RWPE1 (cell line): Measurements from ENCODE around the gene ANP32E.
A peak's percentile ranks its signal among the peaks of the same experiment; 100 is the strongest.
"Not testable (repeated sequence)": the region's sequence is repeated elsewhere in the genome, so short reads cannot be mapped to it uniquely, and the experiment has no call there.

Experiments used
- CTCF ChIA-PET: fragments of 350-600 bp; sonication (Branson Sonifier 250); formaldehyde crosslinking; extraction: SDS; loops from one replicate; lab custom pipeline; 2021; lab: Yijun Ruan, JAX
- POLR2A ChIA-PET: fragments of 400-600 bp; formaldehyde crosslinking; extraction: SDS; loops from one replicate; lab custom pipeline; 2020; ENCODE audit warnings: antibody characterized with exemption; ENCODE audit not compliant: low non-redundant PET; lab: Yijun Ruan, JAX
- DNase-seq: peaks from one replicate; pipeline ENCODE4 v3.0.0; 2012; ENCODE audit warnings: low spot score
- H3K27ac ChIP-seq: fragments of 450-650 bp; 2 replicates; pipeline ENCODE4 v1.5.1; 2017
- CTCF ChIP-seq: fragments of 450-650 bp; conservative IDR thresholded peaks from 2 replicates; pipeline ENCODE4 v1.5.1; 2017; ENCODE audit warnings: low read depth, mild to moderate bottlenecking

ANP32E gene

GRCh38 chr1:150257624-150258585, 22.0 kb upstream of the ANP32E start, which contains the start of gene CA14:
Gene CA14 (plus strand): TSS chr1:150257774. CDS start chr1:150258129, 355 bp downstream.
- no peak for DNase-seq
- no peak for TF ChIP-seq CTCF
- peak within 1 kb of the TSS; percentile 16; the same call in 1 of the 2 replicates for H3K27ac ChIP-seq
- ChIA-PET POLR2A (no interaction called here), CTCF (interaction anchor here (0.5 to 1.0 kb wide), 2 partner anchors 11 to 24 kb away, joined by 3 to 5 read pairs; no protein-coding TSS in a partner anchor)

GRCh38 chr1:150256554-150257341, 20.8 kb upstream of the ANP32E start:
- CTCF ChIA-PET, result interaction anchor here (0.7 to 2.7 kb wide), 6 partner anchors 11 to 50 kb away, joined by 3 to 21 read pairs (median 4); partner anchors contain the start of gene CIART
- no peak for DNase-seq
- POLR2A ChIA-PET, result no interaction called here
- no peak for TF ChIP-seq CTCF
- H3K27ac ChIP-seq, result peak overlapping the region; percentile 16; the same call in 1 of the 2 replicates

- CTCF ChIA-PET, result interaction anchor here (0.7 to 2.7 kb wide), 6 partner anchors 11 to 51 kb away, joined by 3 to 21 read pairs (median 4); partner anchors contain the start of gene CIART
- POLR2A ChIA-PET, result no interaction called here
- H3K27ac ChIP-seq, result peak overlapping the region; percentile 63; the same call in 1 of the 2 replicates
- TF ChIP-seq CTCF, result no peak; the same call in 1 of the 2 replicates
- DNase-seq, result no peak
Measured at GRCh38 chr1:150256198-150256553, 20.3 kb upstream of the ANP32E start.

GRCh38 chr1:150249936-150250335, 14.0 kb upstream of the ANP32E start:
- ChIA-PET CTCF (no interaction called here), POLR2A (no interaction called here)
- TF ChIP-seq CTCF, result no peak
- no peak overlapping the region for H3K27ac ChIP-seq
- no peak for DNase-seq

GRCh38 chr1:150243003-150243402, 7.1 kb upstream of the ANP32E start:
- ChIA-PET CTCF (no interaction called here), POLR2A (no interaction called here)
- no peak for DNase-seq
- no peak for TF ChIP-seq CTCF
- no peak overlapping the region for H3K27ac ChIP-seq

GRCh38 chr1:150237746-150238145, 1.8 kb upstream of the ANP32E start:
- TF ChIP-seq CTCF, result no peak
- CTCF ChIA-PET, result no interaction called here
- POLR2A ChIA-PET, result no interaction called here
- no peak overlapping the region for H3K27ac ChIP-seq
- DNase-seq, result no peak

- POLR2A ChIA-PET, CTCF ChIA-PET, DNase-seq: not testable (repeated sequence)
- peak overlapping the region; percentile 96 for H3K27ac ChIP-seq
Measured at GRCh38 chr1:150237176-150237575, 1.3 kb upstream of the ANP32E start.
